MCF 10A (cell line): ENCODE data around the gene RIIAD1. TPM values are rescaled to one million over a fixed set of nuclear protein-coding genes. Genes with fewer than 3 reads are reported as not detected.

Source experiments
- BruUV-seq: library from RNA; stranded (reverse); fragments of 400-500 nt; replicated peaks from 2 replicates; lab custom pipeline; 2021; lab: Mats Ljungman, UMichigan
- CTCF ChIA-PET: fragments of 300-600 bp; sonication (Branson Sonifier 250); formaldehyde crosslinking; extraction: SDS; loops from one replicate; lab custom pipeline; 2021; ENCODE audit warnings: antibody characterized with exemption, inconsistent platforms; lab: Yijun Ruan, JAX
- POLR2A ChIA-PET: fragments of 300-600, 350-650 bp; sonication (Branson Sonifier 250); formaldehyde crosslinking; extraction: SDS; loops from one replicate; lab custom pipeline; 2020; ENCODE audit warnings: antibody characterized with exemption, inconsistent platforms; lab: Yijun Ruan, JAX
- DNase-seq: peaks from one replicate; pipeline ENCODE4 v3.0.0-alpha.2; 2018; ENCODE audit not compliant: unreplicated experiment
- H3K27ac Mint-ChIP-seq: one replicate; pipeline ENCODE4 v1.8.0; 2022; ENCODE audit warnings: mild to moderate bottlenecking, low read depth, mixed read lengths; ENCODE audit not compliant: unreplicated experiment
- H3K27me3 Mint-ChIP-seq: one replicate; pipeline ENCODE4 v1.8.0; 2022; ENCODE audit warnings: mixed read lengths; ENCODE audit not compliant: insufficient read depth, unreplicated experiment
- H3K36me3 Mint-ChIP-seq: one replicate; pipeline ENCODE4 v1.8.0; 2022; ENCODE audit warnings: mild to moderate bottlenecking, moderate library complexity, mixed read lengths; ENCODE audit not compliant: insufficient read depth, unreplicated experiment
- H3K4me1 Mint-ChIP-seq: one replicate; pipeline ENCODE4 v1.8.0; 2022; ENCODE audit warnings: mixed read lengths; ENCODE audit not compliant: insufficient read depth, unreplicated experiment
- H3K4me3 Mint-ChIP-seq: one replicate; pipeline ENCODE4 v1.8.0; 2022; ENCODE audit warnings: mild to moderate bottlenecking, moderate library complexity, mixed read lengths; ENCODE audit not compliant: unreplicated experiment
- H3K9me3 Mint-ChIP-seq: one replicate; pipeline ENCODE4 v1.8.0; 2022; ENCODE audit warnings: mixed read lengths; ENCODE audit not compliant: unreplicated experiment
- CTCF ChIP-seq: fragments of 200-600 bp; IDR thresholded peaks from one replicate; pipeline ENCODE4 v1.8.0; 2022; ENCODE audit warnings: antibody characterized with exemption, mild to moderate bottlenecking; ENCODE audit not compliant: unreplicated experiment
- intact Hi-C: fragments of 100-400 bp; cut with micrococcal nuclease; formaldehyde crosslinking; loops from 2 replicates; pipeline ENCODE4 v1.14.1; 2022
- total RNA-seq: library from RNA; stranded (reverse); gene quantifications from 2 replicates; pipeline ENCODE4 v1.2.3, GENCODE V29; 2022

Gene RIIAD1
- total RNA-seq, 1 experiment from 2014 or later, result not detected

- H3K9me3 Mint-ChIP-seq, result no peaks in the 10 kb centered on the region
- CTCF ChIA-PET, result interaction anchor here (0.8 to 1.4 kb wide), 4 partner anchors 48 to 150 kb away, joined by 3 to 6 read pairs (median 3); no protein-coding TSS in a partner anchor
Measured at GRCh38 chr1:151686561-151686960, 34.8 kb upstream of the RIIAD1 start.

DNA sequence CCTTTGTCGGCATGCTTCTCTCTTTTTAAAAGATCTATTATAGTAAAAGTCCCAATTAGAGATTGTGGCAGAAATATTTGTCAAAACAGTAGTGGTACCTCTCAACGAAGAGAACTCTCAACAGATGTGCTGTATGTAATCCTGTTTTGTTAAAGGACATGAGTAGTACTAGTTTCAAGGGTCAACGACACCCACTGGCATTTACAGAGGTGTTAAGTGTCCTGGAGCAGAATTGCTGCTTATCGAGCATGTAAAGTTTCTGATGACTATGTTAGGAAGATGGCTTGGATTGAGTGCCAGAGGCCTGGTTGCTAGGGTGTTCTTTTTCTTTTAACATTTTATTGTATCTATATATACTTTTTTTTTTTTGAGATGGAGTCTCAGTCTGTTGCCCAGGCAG, 31.8 kb upstream of the RIIAD1 start:
- Mint-ChIP-seq H3K27ac (no peak overlapping the region), H3K4me3 (no peak overlapping the region), H3K4me1 (no peaks in the 10 kb centered on the region), H3K36me3 (peaks cover 62% of the 10 kb centered on the region), H3K27me3 (no peaks in the 10 kb centered on the region), H3K9me3 (no peaks in the 10 kb centered on the region)
- ChIA-PET CTCF (interaction anchor here (0.7 to 1.1 kb wide), 3 partner anchors 45 to 195 kb away, joined by 3 read pairs; no protein-coding TSS in a partner anchor), POLR2A (no interaction called here)
- no peak for TF ChIP-seq CTCF
- DNase-seq, result no peak
- intact Hi-C loops, result no loop called here
- no TSS peak for BruUV-seq

More at GRCh38 chr1:151686561-151686960, 34.8 kb upstream of the RIIAD1 start:
- DNase-seq, result no peak
- H3K4me3 Mint-ChIP-seq, result no peak overlapping the region
- POLR2A ChIA-PET, result interaction anchor here (0.6 kb wide), 1 partner anchor 611 kb away, joined by 3 read pairs; no protein-coding TSS in a partner anchor
- BruUV-seq, result no TSS peak
- H3K27me3 Mint-ChIP-seq, result no peaks in the 10 kb centered on the region
- intact Hi-C loops, result no loop called here
- no peak overlapping the region for H3K27ac Mint-ChIP-seq
- H3K4me1 Mint-ChIP-seq, result peaks cover 5% of the 10 kb centered on the region
- TF ChIP-seq CTCF, result no peak
- peaks cover 44% of the 10 kb centered on the region for H3K36me3 Mint-ChIP-seq

DNA sequence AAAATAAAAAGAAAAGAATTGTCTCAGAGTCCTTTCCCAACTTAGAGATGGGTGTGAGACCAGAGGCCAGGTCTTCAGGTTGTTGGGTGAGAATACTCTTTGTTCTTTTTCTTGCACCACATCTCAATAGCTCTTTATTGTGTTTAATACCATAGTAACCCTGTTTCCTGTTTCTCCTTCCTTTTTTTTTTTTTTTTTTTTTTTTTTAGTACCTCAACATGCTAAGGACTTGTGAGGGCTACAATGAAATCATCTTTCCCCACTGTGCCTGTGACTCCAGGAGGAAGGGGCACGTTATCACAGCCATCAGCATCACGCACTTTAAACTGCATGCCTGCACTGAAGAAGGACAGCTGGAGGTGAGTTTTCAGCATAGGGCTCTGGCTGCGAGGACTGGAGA, 29.1 kb upstream of the RIIAD1 start:
- intact Hi-C loops, result loop anchor here (2.0 kb wide), 2 partner anchors 43 to 97 kb away; no protein-coding TSS in a partner anchor
- H3K36me3 Mint-ChIP-seq, result peaks cover 63% of the 10 kb centered on the region
- H3K9me3 Mint-ChIP-seq, result no peaks in the 10 kb centered on the region
- no peaks in the 10 kb centered on the region for H3K4me1 Mint-ChIP-seq
- no peak for TF ChIP-seq CTCF
- CTCF ChIA-PET, result interaction anchor here (0.6 to 3.1 kb wide), 18 partner anchors 11 to 770 kb away, joined by 3 to 37 read pairs (median 4); no protein-coding TSS in a partner anchor
- no peak for DNase-seq
- no peak overlapping the region for H3K27ac Mint-ChIP-seq
- POLR2A ChIA-PET, result interaction anchor here (0.7 kb wide), 1 partner anchor 53 kb away, joined by 3 read pairs; no protein-coding TSS in a partner anchor
- no TSS peak for BruUV-seq
- H3K27me3 Mint-ChIP-seq, result no peaks in the 10 kb centered on the region
- no peak overlapping the region for H3K4me3 Mint-ChIP-seq

GRCh38 chr1:151693057-151693651, 28.2 kb upstream of the RIIAD1 start:
- peak; percentile 74 for TF ChIP-seq CTCF
- ChIA-PET CTCF (interaction anchor here (0.5 to 3.1 kb wide), 29 partner anchors 9 to 653 kb away, joined by 3 to 37 read pairs (median 4); no protein-coding TSS in a partner anchor), POLR2A (interaction anchor here (0.7 to 1.7 kb wide), 4 partner anchors 42 to 294 kb away, joined by 3 to 5 read pairs (median 4); partner anchors contain the start of genes PSMB4 and SNX27)
- H3K36me3 Mint-ChIP-seq, result peaks cover 63% of the 10 kb centered on the region
- peak; percentile 60 for DNase-seq
- BruUV-seq, result no TSS peak
- no peaks in the 10 kb centered on the region for H3K27me3 Mint-ChIP-seq
- H3K4me3 Mint-ChIP-seq, result no peak overlapping the region
- H3K27ac Mint-ChIP-seq, result peak overlapping the region; percentile 43
- no peaks in the 10 kb centered on the region for H3K4me1 Mint-ChIP-seq
- H3K9me3 Mint-ChIP-seq, result no peaks in the 10 kb centered on the region
- intact Hi-C loops, result loop anchor here (1.0 to 2.0 kb wide), 4 partner anchors 42 to 159 kb away; no protein-coding TSS in a partner anchor
